Nephron (organoid): ENCODE data around the gene BCLAF3.

ENCODE experiments used
- H3K27ac Mint-ChIP-seq, 3 experiments: 2 replicates each; pipeline ENCODE4 v1.8.0; 2020; ENCODE audit warnings: mixed read lengths in 3 of 3, mild to moderate bottlenecking in 2 of 3, moderate library complexity in 1 of 3
- H3K27me3 Mint-ChIP-seq: 2 replicates; pipeline ENCODE4 v1.8.0; 2021; ENCODE audit warnings: low read depth, mild to moderate bottlenecking, moderate library complexity, mixed read lengths
- H3K36me3 Mint-ChIP-seq: 2 replicates; pipeline ENCODE4 v1.8.0; 2020; ENCODE audit warnings: low read depth, mixed read lengths
- H3K4me1 Mint-ChIP-seq: 2 replicates; pipeline ENCODE4 v1.8.0; 2020; ENCODE audit warnings: mixed read lengths
- H3K4me3 Mint-ChIP-seq, 3 experiments: 2 replicates each; pipeline ENCODE4 v1.8.0; 2020; ENCODE audit warnings: mild to moderate bottlenecking in 3 of 3, mixed read lengths in 3 of 3, moderate library complexity in 2 of 3
- H3K9me3 Mint-ChIP-seq: 2 replicates; pipeline ENCODE4 v1.8.0; 2020; ENCODE audit warnings: mixed read lengths
- TF ChIP-seq, protein P1 (sequence below), 3 experiments: fragments of 200-600 bp; sonication (generic); IDR thresholded peaks; one replicate each; pipeline ENCODE4 v1.5.0; 2021; ENCODE audit warnings: antibody characterized with exemption in 3 of 3; ENCODE audit not compliant: unreplicated experiment in 3 of 3

Gene BCLAF3

DNA sequence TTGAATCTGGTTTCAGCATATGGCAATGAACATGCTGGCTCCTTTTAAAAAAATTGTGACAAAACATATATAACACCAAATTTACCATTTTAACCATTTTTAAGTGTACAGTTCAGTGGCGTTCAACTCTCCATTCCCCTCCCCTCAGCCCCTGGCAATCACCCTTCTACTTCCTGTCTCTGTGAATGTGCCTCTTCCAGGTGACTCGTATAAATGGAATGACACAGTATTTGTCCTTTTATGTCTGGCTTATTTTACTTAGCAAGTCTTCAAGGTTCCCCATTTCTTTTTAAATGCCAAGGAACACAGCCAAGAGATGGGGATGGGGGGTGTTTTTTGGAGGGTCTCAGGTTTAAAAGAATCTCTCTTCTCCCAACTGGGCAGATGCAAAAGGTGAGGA, 35.4 kb upstream of the BCLAF3 start:
- Mint-ChIP-seq H3K4me1 (no peaks in the 10 kb centered on the region), H3K27ac (no peak overlapping the region), H3K9me3 (peaks cover 20% of the 10 kb centered on the region), H3K27me3 (peaks cover 5% of the 10 kb centered on the region), H3K4me3 (no peak overlapping the region), H3K36me3 (no peaks in the 10 kb centered on the region)
- TF ChIP-seq, protein P1, sequence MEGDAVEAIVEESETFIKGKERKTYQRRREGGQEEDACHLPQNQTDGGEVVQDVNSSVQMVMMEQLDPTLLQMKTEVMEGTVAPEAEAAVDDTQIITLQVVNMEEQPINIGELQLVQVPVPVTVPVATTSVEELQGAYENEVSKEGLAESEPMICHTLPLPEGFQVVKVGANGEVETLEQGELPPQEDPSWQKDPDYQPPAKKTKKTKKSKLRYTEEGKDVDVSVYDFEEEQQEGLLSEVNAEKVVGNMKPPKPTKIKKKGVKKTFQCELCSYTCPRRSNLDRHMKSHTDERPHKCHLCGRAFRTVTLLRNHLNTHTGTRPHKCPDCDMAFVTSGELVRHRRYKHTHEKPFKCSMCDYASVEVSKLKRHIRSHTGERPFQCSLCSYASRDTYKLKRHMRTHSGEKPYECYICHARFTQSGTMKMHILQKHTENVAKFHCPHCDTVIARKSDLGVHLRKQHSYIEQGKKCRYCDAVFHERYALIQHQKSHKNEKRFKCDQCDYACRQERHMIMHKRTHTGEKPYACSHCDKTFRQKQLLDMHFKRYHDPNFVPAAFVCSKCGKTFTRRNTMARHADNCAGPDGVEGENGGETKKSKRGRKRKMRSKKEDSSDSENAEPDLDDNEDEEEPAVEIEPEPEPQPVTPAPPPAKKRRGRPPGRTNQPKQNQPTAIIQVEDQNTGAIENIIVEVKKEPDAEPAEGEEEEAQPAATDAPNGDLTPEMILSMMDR (IDR thresholded peaks at IDR 0.05; ENCODE audit: unreplicated experiment in 3 of 3): no peak

DNA sequence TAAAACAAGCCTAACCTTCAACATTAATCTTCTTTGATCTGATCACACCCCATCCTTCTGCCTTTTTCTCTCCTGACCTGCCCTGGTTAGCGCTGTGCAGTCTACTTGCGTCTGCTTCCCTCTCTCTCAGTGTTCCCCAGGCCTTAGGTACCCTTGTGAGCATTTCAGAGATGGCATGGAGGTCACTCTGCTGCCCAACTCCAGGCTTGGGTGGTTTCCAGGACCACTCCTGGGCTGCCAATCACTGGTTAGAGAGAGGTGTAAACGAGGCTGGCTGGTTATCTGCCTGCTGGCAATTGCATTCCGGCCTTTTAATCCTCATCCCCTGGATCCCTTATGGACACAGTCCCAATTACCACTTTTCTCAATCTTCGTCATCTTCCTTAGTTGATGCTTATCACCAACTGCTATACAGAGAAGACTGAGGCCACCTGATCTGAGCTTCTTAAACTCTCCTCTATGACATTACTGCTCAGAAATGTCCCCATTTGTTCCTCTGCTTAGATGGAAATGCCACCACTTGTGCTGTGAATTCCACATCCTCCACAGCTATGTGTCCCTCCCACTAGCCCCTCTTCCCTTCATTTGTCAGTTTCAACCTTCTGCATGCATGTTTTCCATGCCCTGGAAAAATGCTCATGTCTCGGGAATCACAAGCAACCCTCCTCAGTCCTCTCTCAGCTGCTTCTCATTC, 29.0 kb upstream of the BCLAF3 start:
- Mint-ChIP-seq H3K27ac (no peak overlapping the region), H3K4me3 (no peak overlapping the region), H3K27me3 (peaks cover 5% of the 10 kb centered on the region), H3K9me3 (peaks cover 35% of the 10 kb centered on the region), H3K4me1 (no peaks in the 10 kb centered on the region), H3K36me3 (peaks cover 6% of the 10 kb centered on the region)
- TF ChIP-seq, protein P1 (IDR thresholded peaks at IDR 0.05; ENCODE audit: unreplicated experiment in 3 of 3): no peak

DNA sequence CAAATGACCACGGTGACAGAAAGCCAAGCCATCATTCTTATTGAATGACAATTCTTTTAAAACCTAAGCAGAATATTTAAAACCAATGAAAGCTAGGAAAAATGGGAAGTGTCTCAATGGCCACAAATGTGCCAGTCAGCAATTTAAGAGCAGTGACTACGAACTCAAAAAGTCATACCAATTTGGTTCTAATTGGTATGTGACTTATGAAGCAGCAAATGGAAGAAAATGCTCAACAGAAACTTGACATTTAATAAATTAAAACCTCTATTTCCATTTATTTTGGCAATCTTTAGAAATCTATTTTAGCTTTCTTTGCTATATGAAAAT, 25.7 kb upstream of the BCLAF3 start:
- peaks cover 10% of the 10 kb centered on the region for H3K36me3 Mint-ChIP-seq
- H3K27me3 Mint-ChIP-seq: peaks cover 3% of the 10 kb centered on the region
- H3K9me3 Mint-ChIP-seq: peaks cover 26% of the 10 kb centered on the region
- TF ChIP-seq, protein P1 (IDR thresholded peaks at IDR 0.05; ENCODE audit: unreplicated experiment in 3 of 3): no peak
- H3K27ac Mint-ChIP-seq: no peak overlapping the region
- no peaks in the 10 kb centered on the region for H3K4me1 Mint-ChIP-seq
- H3K4me3 Mint-ChIP-seq: no peak overlapping the region

DNA sequence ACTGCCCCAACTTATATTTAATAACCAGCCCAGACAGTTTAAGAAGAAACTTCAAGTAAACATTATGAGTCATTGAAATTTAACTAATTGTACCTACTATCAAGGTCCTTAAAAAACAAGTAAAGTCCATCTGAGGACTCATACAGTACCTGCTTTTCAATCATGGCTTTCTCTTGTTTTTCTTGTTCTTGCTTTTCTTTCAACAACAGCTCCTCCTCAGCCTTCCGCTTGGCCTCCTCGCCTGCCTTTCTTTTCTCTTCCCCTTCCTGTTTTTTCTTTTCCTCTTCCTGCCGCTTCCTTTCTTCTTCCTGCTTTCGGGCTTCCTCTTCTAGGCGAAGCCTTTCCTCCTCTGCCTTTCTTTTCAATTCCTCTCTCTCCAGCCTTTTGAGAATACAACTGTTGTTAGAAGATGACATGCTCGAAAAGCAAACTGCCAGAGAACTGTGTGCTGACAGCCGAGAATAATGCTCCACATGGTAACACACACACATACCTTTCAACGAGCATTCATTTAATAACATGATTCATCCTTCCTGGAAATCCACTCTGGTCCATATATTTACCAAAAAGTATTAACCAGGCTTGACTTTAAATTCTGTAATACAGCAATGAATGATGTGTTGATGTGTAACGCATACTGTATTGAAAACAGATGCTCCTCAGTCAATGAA, 25.2 kb upstream of the BCLAF3 start:
- Mint-ChIP-seq H3K4me1 (no peaks in the 10 kb centered on the region), H3K4me3 (peak overlapping the region in 2 of 3 experiments; percentile 7 to 23), H3K27me3 (peaks cover 3% of the 10 kb centered on the region), H3K36me3 (peaks cover 10% of the 10 kb centered on the region), H3K9me3 (peaks cover 23% of the 10 kb centered on the region), H3K27ac (peak overlapping the region in 1 of 3 experiments; percentile 17)
- TF ChIP-seq, protein P1 (IDR thresholded peaks at IDR 0.05; ENCODE audit: unreplicated experiment in 3 of 3): no peak

DNA sequence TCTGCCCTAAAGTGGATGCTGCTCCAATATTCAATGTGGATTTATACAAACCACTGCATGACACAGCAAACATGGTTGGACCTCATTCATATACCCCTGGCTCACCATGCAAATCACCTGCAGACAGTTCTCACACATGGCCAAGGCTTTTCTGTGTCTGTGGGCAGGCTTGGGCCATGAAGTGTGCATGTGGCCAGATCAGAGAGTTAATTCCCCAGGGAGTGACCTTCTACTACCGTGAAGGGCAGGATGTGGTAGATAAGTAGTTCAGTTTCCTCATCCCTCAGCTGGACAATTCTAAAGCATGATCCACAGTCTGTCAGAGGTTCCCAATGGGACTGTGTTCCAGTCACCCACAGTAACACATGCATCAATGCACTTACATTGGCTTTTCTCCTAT, 24.6 kb upstream of the BCLAF3 start:
- no peak overlapping the region for H3K4me3 Mint-ChIP-seq
- H3K4me1 Mint-ChIP-seq: no peaks in the 10 kb centered on the region
- H3K27me3 Mint-ChIP-seq: peaks cover 3% of the 10 kb centered on the region
- TF ChIP-seq, protein P1 (IDR thresholded peaks at IDR 0.05; ENCODE audit: unreplicated experiment in 3 of 3): no peak
- peaks cover 22% of the 10 kb centered on the region for H3K9me3 Mint-ChIP-seq
- no peak overlapping the region for H3K27ac Mint-ChIP-seq
- H3K36me3 Mint-ChIP-seq: peaks cover 10% of the 10 kb centered on the region

DNA sequence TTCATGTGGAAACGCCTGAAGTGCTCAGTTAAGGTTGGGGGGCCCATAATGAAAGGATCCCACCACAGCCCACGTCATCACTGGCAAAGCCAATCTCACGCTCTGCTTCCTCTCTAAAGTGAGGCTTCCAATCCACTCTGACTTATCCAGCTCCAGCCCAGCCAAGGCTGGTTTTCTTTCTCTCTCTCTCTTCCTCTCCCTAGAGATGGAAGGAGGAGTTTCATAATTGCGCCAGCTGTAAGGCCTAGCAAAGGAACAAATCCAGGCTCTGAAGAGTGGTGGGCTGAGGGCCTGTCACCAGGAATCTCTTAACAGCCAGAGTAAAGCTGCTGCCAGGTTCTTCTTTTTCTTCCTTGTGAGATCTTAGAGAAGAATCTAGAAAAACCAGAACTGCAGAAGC, 20.7 kb upstream of the BCLAF3 start:
- Mint-ChIP-seq H3K27me3 (peaks cover 3% of the 10 kb centered on the region), H3K36me3 (peaks cover 10% of the 10 kb centered on the region), H3K4me1 (no peaks in the 10 kb centered on the region), H3K4me3 (no peak overlapping the region), H3K9me3 (peaks cover 15% of the 10 kb centered on the region), H3K27ac (no peak overlapping the region)
- TF ChIP-seq, protein P1 (IDR thresholded peaks at IDR 0.05; ENCODE audit: unreplicated experiment in 3 of 3): no peak
